ENCODE measurements around the gene RUNX1. TPM values are rescaled to one million over a fixed set of nuclear protein-coding genes. Genes with fewer than 3 reads are reported as not detected.
"Not testable (repeated sequence)": the region's sequence is repeated elsewhere in the genome, so short reads cannot be mapped to it uniquely, and the experiment has no call there.

Gene RUNX1
- total and polyA plus RNA-seq, 2 donors (not counting 1 experiment from before 2014, with no cell fraction given): 26.3 to 73.0 TPM

GRCh38 chr21:34993521-34993921 lies 55.6 kb downstream of the RUNX1 start:
- H3K27ac ChIP-seq (ENCODE audit: low read length in 2 of 2); CTCF ChIA-PET; H3K27ac Mint-ChIP-seq; DNase-seq; H3K4me2 ChIP-seq (replicated peaks; ENCODE audit: low read depth, low read length, poor library complexity, severe bottlenecking); H3K27me3 Mint-ChIP-seq; H3K4me3 Mint-ChIP-seq; H3K9ac ChIP-seq (ENCODE audit: low read length); H3K4me1 ChIP-seq (ENCODE audit: control insufficient read depth in 2 of 2, insufficient read depth in 2 of 2, low read length in 2 of 2); H3K9me3 Mint-ChIP-seq (ENCODE audit: insufficient read depth); H2AFZ ChIP-seq (ENCODE audit: insufficient read depth, low read depth, low read length, poor library complexity, severe bottlenecking); intact Hi-C loops (cut with micrococcal nuclease); H3K9me3 ChIP-seq (ENCODE audit: control extremely low read depth in 1 of 3, control insufficient read depth in 2 of 3, insufficient read depth in 1 of 3, low read length in 2 of 3); H3K27me3 ChIP-seq (replicated peaks in 1 of 4; ENCODE audit: control extremely low read depth in 1 of 4, control insufficient read depth in 3 of 4, insufficient read depth in 4 of 4, low read length in 3 of 4); ATAC-seq (ENCODE audit: low read depth); H3K4me3 ChIP-seq (ENCODE audit: control extremely low read depth in 1 of 5, extremely low read depth in 1 of 5, insufficient read depth in 1 of 5, low read depth in 2 of 5, low read length in 4 of 5): not testable (repeated sequence)
- POLR2A ChIA-PET: interaction anchor here (0.6 to 0.7 kb wide), 2 partner anchors 56 to 194 kb away, joined by 3 read pairs; partner anchors contain the start of gene RUNX1
- H3K36me3 ChIP-seq (replicated peaks in 1 of 2; ENCODE audit: control extremely low read depth in 1 of 2, control insufficient read depth in 1 of 2, extremely low read depth in 1 of 2, insufficient read depth in 2 of 2, low read length in 1 of 2): peaks cover 0 to 10% of the 10 kb centered on the region in 2 experiments
- H4K20me1 ChIP-seq (ENCODE audit: control insufficient read depth, insufficient read depth, low read length, poor library complexity, severe bottlenecking): peaks cover 89% of the 10 kb centered on the region
- peaks cover 40% of the 10 kb centered on the region for H3K4me1 Mint-ChIP-seq
- 80% methylated on average over 1 of the region's 3 CpGs for WGBS (ENCODE audit: insufficient coverage)
- H3K79me2 ChIP-seq (ENCODE audit: control insufficient read depth, insufficient read depth, low read length): peaks cover 67% of the 10 kb centered on the region

- no peaks in the 10 kb centered on the region for H3K9me3 ChIP-seq (ENCODE audit: control extremely low read depth in 1 of 3, control insufficient read depth in 2 of 3, insufficient read depth in 1 of 3, low read length in 2 of 3)
- no peaks in the 10 kb centered on the region for H3K27me3 Mint-ChIP-seq
- peaks cover 0 to 10% of the 10 kb centered on the region in 2 experiments for H3K36me3 ChIP-seq (replicated peaks in 1 of 2; ENCODE audit: control extremely low read depth in 1 of 2, control insufficient read depth in 1 of 2, extremely low read depth in 1 of 2, insufficient read depth in 2 of 2, low read length in 1 of 2)
- H3K79me2 ChIP-seq (ENCODE audit: control insufficient read depth, insufficient read depth, low read length): peaks cover 64% of the 10 kb centered on the region
- H3K4me3 ChIP-seq (ENCODE audit: control extremely low read depth in 1 of 5, extremely low read depth in 1 of 5, insufficient read depth in 1 of 5, low read depth in 2 of 5, low read length in 4 of 5): no peak overlapping the region
- H3K27ac ChIP-seq (ENCODE audit: low read length in 2 of 2): no peak overlapping the region
- no peak overlapping the region for H3K9ac ChIP-seq (ENCODE audit: low read length)
- peaks cover 45% of the 10 kb centered on the region for H3K4me1 Mint-ChIP-seq
- TF ChIP-seq EZH2 (IDR thresholded peaks at IDR 0.05; ENCODE audit: borderline replicate concordance, insufficient read depth, low read depth, low read length, poor library complexity, severe bottlenecking): no peak
- no peak for TF ChIP-seq CTCF (IDR thresholded peaks at IDR 0.05)
- WGBS (ENCODE audit: insufficient coverage): 90% methylated on average over 11 of the region's 13 CpGs
- CTCF ChIA-PET: no interaction called here
- no peak overlapping the region for H3K4me2 ChIP-seq (replicated peaks; ENCODE audit: low read depth, low read length, poor library complexity, severe bottlenecking)
- H3K9me3 Mint-ChIP-seq (ENCODE audit: insufficient read depth): no peaks in the 10 kb centered on the region
- ATAC-seq (ENCODE audit: low read depth) (no peak), DNase-seq (no peak)
- peaks cover 8 to 10% of the 10 kb centered on the region in 2 donors for H3K4me1 ChIP-seq (ENCODE audit: control insufficient read depth in 2 of 2, insufficient read depth in 2 of 2, low read length in 2 of 2)
- H2AFZ ChIP-seq (ENCODE audit: insufficient read depth, low read depth, low read length, poor library complexity, severe bottlenecking): no peak overlapping the region
- intact Hi-C loops (cut with micrococcal nuclease): no loop called here
- no peak overlapping the region for H3K27ac Mint-ChIP-seq
- no peak overlapping the region for H3K4me3 Mint-ChIP-seq
- peaks cover 86% of the 10 kb centered on the region for H4K20me1 ChIP-seq (ENCODE audit: control insufficient read depth, insufficient read depth, low read length, poor library complexity, severe bottlenecking)
- POLR2A ChIA-PET: interaction anchor here (0.6 to 0.7 kb wide), 2 partner anchors 56 to 195 kb away, joined by 3 read pairs; partner anchors contain the start of gene RUNX1
- no peaks in the 10 kb centered on the region for H3K27me3 ChIP-seq (replicated peaks in 1 of 4; ENCODE audit: control extremely low read depth in 1 of 4, control insufficient read depth in 3 of 4, insufficient read depth in 4 of 4, low read length in 3 of 4)
Measured at GRCh38 chr21:34992736-34993398, 56.2 kb downstream of the RUNX1 start.

All from B cell (primary cell).